ENCODE data around the gene SNX20. TPM values are rescaled to one million over a fixed set of nuclear protein-coding genes. Genes with fewer than 3 reads are reported as not detected.

SNX20 gene
- total RNA-seq, 1 donor from 2014 or later, result 0.20 TPM

- no peak for DNase-seq (ENCODE audit: low read depth in 2 of 2)
Measured at GRCh38 chr16:50659806-50660205, 21.3 kb downstream of the SNX20 start.

- no peak for DNase-seq (ENCODE audit: low read depth in 2 of 2)
Measured at GRCh38 chr16:50657241-50657640, 23.9 kb downstream of the SNX20 start.

DNA sequence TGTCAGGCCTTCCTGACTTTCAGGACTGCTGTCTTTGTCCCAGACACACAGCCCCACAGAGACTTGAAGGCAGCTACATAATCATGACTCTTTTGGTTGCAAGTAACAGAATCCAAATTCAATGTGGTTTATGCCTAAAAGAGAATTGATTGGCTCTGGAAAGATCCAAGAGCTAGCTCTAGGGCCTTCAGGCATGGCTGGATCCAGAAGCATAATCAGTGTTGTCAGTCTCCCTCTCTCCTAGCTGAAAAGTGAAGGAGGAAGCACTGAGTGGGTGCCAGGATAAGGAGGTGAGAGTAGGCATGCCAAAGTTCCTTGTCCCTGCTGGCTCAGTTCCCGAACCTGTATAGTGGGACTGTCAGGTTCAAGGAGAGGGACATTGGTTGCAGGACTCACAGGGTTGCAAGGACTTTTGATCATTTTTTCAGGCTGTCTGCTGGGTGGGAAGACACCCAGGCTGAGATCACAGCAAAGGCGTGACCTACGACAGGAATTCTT is 25.5 kb downstream of the SNX20 start:
- no peak for DNase-seq (ENCODE audit: low read depth in 2 of 2)

DNA sequence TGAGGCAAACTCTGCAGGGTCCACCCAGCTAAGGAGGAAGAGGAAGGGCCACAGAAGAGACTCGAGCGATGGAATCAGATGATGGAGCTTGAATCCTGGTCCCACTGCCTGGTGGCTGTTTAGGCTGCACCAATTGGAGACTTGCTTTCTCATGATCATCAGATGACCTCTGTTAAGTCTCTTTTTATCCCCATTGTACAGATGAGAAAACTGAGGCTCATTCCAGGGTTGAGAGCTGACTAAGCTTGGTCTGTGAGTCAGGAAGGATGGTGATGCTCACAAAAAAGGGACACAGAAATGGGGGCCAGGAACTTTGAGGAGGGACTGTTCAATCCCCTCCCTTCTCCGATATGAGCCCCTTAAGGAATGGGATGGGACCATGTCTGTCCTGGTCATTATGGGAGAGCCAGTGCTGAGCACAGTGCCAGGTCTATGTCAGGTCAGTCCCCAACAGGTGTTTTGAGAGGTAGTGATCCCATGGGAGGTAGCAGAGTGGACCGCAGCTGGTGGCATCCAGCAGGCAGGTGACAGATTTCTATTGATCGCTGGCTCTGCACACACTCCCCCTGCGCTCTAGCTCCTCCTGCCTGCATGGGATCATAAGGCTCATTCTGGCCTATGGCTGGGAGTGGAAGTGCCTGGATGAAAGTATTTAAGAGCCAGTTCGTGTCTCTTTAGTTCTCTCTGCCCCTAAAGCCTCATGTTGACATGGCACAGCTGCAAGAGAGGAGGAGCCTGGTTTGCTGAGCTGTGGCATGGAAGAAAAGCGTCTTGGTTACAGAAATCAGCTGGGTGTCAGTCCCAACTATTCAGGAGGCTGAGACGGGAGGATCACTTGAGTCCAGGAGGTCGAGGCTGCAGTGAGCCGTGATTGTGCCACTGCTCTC is 27.2 kb downstream of the SNX20 start:
- DNase-seq (ENCODE audit: low read depth in 2 of 2), result no peak

DNA sequence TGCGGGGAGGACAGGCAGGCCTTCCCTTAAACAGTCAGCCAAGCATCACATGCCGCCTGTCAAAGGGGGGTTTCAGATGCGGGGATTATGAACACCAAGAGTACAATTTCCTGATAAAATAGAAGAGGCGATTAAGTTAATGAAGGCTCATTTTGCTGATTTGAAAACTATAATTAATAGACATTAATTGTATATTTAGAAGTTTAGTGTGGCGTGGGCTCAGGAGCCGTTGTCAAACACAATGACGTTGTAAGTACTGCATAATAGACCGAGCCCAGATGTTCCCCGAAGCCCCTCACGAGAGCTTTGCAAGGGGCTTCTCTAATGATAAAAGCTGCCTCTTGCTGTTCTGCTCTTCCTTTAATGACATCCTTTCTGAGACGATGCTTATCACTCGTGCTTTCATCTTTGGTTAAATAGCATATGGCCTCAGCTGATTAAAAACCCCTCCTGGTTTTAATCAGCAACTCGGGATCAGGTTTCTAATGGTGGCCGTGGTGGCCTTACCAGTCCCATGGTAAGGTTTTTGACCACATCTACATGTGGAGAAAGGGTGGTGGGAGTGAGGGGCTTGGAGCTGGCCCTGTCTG is 28.2 kb downstream of the SNX20 start:
- no peak for DNase-seq (ENCODE audit: low read depth in 2 of 2)

DNA sequence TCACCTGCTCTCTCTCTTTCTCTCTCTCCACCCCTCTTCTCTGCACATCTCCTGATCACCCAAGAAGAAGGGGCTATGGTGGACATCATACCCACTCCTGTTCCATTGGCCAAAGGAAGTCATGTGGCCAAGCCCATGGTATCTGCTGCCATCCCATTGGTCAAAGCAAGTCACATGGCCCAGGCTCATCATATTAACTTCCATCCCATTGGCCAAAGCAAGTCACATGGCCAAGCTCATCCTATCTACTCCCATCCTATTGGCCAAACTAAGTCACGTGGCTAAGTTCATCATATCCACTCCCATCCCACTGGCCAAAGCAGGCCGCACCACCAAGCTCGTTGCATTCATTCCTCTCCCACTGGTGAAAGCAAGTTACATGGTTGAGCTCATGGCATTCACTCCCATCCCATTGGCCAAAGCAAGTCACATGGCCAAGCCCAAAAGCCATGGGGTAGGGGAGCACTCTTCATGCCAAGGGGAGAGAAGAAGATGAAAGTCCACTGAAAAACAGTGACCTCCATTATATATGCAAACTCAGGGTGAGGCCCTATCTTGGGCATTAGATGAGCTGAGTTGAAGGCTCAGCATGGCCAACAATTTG is 29.2 kb downstream of the SNX20 start:
- no peak for DNase-seq (ENCODE audit: low read depth in 2 of 2)

DNA sequence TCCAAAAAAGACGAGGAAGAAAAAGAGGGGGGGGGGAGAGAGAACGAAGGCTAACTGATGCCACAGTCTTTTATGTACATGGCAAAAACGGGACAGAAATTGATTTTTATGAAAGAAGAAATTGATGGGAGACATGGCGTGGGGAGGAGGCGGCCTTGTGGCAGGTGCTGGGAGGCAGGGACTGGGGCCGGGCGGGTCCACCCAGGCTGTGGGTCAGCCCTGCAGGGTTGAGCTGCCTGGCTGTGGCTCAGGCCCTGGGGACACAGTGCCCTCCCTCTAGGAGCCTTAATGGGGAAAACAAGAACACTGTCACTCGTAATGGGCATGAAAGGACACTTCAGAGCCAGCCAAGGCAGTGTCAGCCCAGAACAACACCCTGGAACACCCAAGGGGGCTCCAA is 34.8 kb downstream of the SNX20 start:
- no peak for DNase-seq (ENCODE audit: low read depth in 2 of 2)

GRCh38 chr16:50645563-50646220 is 35.4 kb downstream of the SNX20 start:
- DNase-seq (ENCODE audit: low read depth in 2 of 2), result no peak

DNA sequence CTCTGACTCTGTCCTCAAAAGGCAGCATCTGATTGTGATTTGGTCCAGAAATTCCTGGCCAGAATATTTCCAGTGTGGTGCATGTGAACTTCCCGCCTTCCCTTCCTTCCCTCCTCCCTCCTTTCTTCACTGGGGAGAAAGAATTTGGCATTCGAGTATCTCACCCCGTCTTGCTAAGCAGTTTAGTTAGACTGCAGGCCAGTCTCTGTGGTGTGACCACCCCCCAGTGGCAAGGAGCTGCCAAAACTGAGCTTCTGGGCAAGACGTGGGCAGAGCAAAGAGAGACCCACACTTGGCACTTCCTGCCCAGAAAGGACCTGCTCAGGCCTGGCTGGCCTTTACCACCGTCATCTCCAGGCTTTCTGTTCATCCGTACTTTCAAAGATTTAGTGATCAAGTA is 36.4 kb downstream of the SNX20 start:
- DNase-seq (ENCODE audit: low read depth in 2 of 2), result peak in 1 of 2 donors; percentile 11

GRCh38 chr16:50644245-50644644 is 36.9 kb downstream of the SNX20 start:
- DNase-seq (ENCODE audit: low read depth in 2 of 2), result no peak

DNA sequence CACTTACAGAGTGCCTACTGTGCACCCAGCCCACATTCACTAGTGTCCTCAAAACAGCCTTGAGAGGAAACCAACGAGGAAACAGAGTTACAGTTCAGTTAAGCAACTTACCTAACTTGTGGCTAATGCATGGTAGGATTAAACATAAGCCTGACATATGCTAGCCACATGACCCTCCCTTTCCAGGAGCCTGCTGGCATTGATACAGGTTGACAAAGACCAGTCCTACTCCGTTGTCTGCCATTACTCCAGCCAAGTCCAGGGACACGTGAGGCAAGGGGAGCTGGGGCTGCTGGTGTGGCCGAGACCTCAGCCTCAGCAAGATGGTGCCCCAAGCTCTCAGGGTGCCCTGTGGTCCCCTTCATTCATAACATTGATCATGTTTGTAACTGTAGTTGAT is 37.9 kb downstream of the SNX20 start:
- DNase-seq (ENCODE audit: low read depth in 2 of 2), result no peak

- DNase-seq (ENCODE audit: low read depth in 2 of 2), result no peak
Measured at GRCh38 chr16:50642349-50642748, 38.8 kb downstream of the SNX20 start.

DNA sequence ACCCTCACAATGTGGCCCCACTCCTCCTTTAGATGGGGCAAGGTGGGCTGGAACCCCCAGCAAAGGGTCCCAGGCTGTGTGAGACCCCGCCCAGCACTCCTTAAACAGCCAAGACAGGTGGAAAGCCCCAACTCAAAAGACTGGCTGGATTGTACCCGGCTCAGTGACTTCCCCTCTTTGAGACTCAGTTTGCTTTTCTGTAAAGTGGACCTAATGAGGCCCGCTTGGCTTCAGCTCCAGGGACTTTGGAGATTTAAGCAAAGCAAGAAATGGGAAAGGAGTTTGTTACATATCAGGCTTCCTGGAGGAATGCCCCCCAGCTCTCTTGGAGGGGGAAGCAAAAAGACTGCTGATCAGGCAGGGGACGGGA is 39.3 kb downstream of the SNX20 start:
- DNase-seq (ENCODE audit: low read depth in 2 of 2), result no peak

DNA sequence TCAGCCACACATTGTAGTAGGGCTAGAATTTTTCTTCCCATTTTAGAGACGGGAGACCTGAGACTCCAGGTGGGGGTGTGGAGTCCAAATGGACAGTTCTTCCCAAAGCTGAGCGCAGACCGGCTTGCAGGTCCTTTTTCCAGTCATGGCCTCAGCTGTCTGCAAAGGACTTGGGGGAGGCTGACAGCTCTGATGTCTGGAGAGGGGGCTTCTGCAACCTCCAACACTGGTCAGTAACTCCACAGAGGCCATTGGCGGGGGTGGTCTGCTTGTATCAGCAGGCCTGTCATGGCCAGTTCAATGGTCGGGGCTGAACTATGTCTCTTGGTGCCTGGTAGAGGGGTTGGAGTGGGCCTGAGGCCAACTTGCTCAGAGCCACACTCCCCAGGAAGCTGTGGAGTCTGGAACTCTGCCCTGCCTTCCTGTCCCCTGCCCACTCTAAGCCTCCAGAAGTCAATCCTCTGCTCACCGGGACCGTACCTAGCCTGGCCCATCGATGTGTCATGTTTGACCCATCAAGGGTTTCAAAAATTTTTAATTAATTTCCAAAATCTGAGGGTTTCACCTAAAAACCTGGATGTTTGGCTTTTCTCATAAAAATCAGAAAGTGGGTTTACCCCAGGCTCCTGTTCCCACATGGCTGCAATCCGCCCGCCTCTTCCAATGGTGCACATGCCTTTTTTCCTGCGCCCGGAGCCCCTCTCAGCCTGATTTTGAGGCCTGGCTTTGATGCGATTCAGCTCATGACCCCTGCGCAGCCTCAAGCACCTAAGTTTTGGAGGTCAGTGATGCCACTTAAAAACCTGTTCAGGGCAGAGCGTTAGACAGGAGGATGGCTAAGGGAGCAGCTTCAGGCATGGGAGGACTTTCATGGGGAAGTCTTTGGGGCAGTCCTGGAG is 39.9 kb downstream of the SNX20 start:
- DNase-seq (ENCODE audit: low read depth in 2 of 2), result no peak

DNA sequence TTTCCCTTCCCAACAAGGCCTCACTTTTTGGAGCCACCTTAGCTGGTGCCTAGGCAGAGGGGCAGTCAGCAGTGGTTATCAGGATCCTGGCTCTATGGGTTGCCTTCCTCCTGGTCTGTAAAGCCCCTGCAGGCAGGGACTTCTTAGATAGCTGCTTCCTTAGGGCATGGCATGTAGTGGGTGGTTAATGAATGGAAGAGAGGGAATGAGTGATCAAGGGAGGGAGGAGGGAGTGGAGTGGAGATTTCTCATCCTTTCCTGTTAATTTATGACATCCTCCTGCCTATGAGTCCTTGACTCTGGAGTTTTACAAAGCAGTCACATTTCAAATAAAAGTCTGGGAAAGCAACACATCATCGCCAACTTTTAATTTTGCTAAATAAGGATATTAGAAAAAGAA is 40.7 kb downstream of the SNX20 start:
- no peak for DNase-seq (ENCODE audit: low read depth in 2 of 2)

GRCh38 chr16:50638816-50639670 is 42.1 kb downstream of the SNX20 start:
- DNase-seq (ENCODE audit: low read depth in 2 of 2), result no peak

- no peak for DNase-seq (ENCODE audit: low read depth in 2 of 2)
Measured at GRCh38 chr16:50637716-50638602, 43.2 kb downstream of the SNX20 start.

- no peak for DNase-seq (ENCODE audit: low read depth in 2 of 2)
Measured at GRCh38 chr16:50636753-50637374, 44.2 kb downstream of the SNX20 start.
